Upper lobe of right lung (tissue), 1 donor: ENCODE measurements around the gene APBB2. TPM values are rescaled to one million over a fixed set of nuclear protein-coding genes. Genes with fewer than 3 reads are reported as not detected.

Experiments used
- ATAC-seq: fragments of 200-7000 bp; cut with Tn5 transposase; one replicate; pipeline ENCODE4 v1.9.1; 2020; ENCODE audit warnings: mild to moderate bottlenecking, moderate library complexity
- DNase-seq: peaks from one replicate; pipeline ENCODE4 v3.0.0-alpha.2; 2020
- H3K27ac ChIP-seq: fragments of 200-600 bp; one replicate; pipeline ENCODE4 v1.8.0; 2022
- H3K27me3 ChIP-seq: fragments of 200-600 bp; one replicate; pipeline ENCODE4 v1.8.0; 2022; ENCODE audit warnings: mild to moderate bottlenecking
- H3K36me3 ChIP-seq: fragments of 200-600 bp; one replicate; pipeline ENCODE4 v1.8.0; 2022
- H3K4me1 ChIP-seq: fragments of 200-600 bp; one replicate; pipeline ENCODE4 v1.8.0; 2022
- H3K4me3 ChIP-seq: fragments of 200-600 bp; one replicate; pipeline ENCODE4 v1.8.0; 2022; ENCODE audit warnings: mild to moderate bottlenecking
- H3K9me3 ChIP-seq: fragments of 200-600 bp; one replicate; pipeline ENCODE4 v1.8.0; 2022
- intact Hi-C: fragments of 100-400 bp; cut with DNase I; formaldehyde crosslinking; loops from one replicate; pipeline ENCODE4 v1.11.0; 2022
- total RNA-seq: library from RNA; stranded (reverse); fragmentation: NEBNext Ultra II Directional; extraction: Animal tissue kit (Norgen Biotek cat#: 25700); gene quantifications from one replicate; pipeline ENCODE4 v1.2.1, GENCODE V29; 2021
- TF ChIP-seq, protein P1 (sequence below): fragments of 200-600 bp; IDR thresholded peaks from one replicate; pipeline ENCODE4 v1.8.0; 2022; ENCODE audit warnings: antibody characterized with exemption
- donor health status: DM: no; HTN: yes; CAD: no; lungs with severe emphysema.

The APBB2 gene
- total RNA-seq, 1 donor from 2014 or later = 88.2 TPM

DNA sequence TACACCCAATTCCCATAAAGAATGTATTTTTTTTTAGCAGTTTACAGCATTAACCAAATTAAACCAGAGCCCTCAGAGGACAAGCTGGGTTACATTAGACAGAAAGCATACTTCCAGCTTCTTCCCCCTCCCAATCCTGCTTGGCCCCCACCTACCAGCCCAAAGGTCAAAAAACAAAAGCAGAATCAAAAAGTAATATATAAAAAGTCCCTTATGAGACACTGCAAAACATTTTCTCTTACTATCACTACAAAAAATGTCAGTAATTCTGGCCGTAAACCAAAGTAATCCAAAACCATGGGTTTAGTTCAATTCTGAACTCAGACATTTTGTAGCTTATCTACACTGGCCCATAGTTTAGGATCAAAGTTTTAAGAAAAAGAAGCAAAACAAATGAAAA lies 38.0 kb downstream of the APBB2 start:
- Histone ChIP-seq H3K9me3 (no peaks in the 10 kb centered on the region), H3K27me3 (no peaks in the 10 kb centered on the region), H3K4me3 (no peak overlapping the region), H3K27ac (no peak overlapping the region), H3K36me3 (no peaks in the 10 kb centered on the region), H3K4me1 (peaks cover 40% of the 10 kb centered on the region)
- TF ChIP-seq, protein P1, sequence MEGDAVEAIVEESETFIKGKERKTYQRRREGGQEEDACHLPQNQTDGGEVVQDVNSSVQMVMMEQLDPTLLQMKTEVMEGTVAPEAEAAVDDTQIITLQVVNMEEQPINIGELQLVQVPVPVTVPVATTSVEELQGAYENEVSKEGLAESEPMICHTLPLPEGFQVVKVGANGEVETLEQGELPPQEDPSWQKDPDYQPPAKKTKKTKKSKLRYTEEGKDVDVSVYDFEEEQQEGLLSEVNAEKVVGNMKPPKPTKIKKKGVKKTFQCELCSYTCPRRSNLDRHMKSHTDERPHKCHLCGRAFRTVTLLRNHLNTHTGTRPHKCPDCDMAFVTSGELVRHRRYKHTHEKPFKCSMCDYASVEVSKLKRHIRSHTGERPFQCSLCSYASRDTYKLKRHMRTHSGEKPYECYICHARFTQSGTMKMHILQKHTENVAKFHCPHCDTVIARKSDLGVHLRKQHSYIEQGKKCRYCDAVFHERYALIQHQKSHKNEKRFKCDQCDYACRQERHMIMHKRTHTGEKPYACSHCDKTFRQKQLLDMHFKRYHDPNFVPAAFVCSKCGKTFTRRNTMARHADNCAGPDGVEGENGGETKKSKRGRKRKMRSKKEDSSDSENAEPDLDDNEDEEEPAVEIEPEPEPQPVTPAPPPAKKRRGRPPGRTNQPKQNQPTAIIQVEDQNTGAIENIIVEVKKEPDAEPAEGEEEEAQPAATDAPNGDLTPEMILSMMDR = no peak
- DNase-seq (no peak), ATAC-seq (no peak)
- intact Hi-C loops = no loop called here

DNA sequence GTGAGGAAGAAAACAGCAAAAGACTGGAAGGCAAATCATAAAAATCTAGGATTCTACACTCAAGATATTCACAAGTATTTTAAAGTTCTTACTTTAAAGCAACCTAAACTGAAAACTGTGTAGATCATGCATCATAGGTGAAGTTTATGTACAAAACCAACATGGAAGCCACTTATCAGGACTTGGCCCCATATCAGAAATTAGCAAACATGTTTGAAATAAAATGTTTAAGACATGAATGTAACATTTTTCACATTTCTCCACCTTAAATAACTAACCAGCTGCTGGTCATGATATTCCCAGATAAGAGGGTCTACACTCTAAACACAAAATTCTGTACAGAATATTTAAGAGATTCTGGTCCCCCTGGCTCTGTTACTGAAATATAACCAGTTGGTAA lies 38.5 kb downstream of the APBB2 start:
- H3K4me1 ChIP-seq = peaks cover 40% of the 10 kb centered on the region
- intact Hi-C loops = no loop called here
- DNase-seq = no peak
- no peak overlapping the region for H3K27ac ChIP-seq
- no peaks in the 10 kb centered on the region for H3K9me3 ChIP-seq
- H3K27me3 ChIP-seq = no peaks in the 10 kb centered on the region
- no peaks in the 10 kb centered on the region for H3K36me3 ChIP-seq
- TF ChIP-seq, protein P1 = no peak
- no peak for ATAC-seq
- H3K4me3 ChIP-seq = no peak overlapping the region

DNA sequence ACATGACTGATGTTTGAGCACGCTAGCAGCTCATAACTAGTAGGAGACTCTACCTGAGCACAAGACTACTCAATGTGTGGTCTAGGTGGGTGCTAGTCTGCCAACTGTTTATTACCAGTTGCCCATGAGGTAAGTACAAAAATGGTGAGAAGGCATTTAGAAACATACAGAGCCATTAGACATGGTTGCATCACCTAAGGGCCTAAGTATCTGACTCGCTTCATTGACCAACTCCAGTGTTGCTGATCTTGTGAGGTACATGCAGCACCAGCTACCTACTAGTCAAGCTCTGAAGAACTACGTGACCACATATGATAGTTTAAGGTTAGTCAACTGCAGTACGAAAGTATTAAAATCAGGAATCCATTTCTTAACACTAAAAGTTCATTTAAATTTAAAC lies 39.9 kb downstream of the APBB2 start:
- H3K9me3 ChIP-seq = no peaks in the 10 kb centered on the region
- ATAC-seq (no peak), DNase-seq (no peak)
- no peaks in the 10 kb centered on the region for H3K36me3 ChIP-seq
- no peak overlapping the region for H3K27ac ChIP-seq
- peaks cover 38% of the 10 kb centered on the region for H3K4me1 ChIP-seq
- TF ChIP-seq, protein P1 = no peak
- H3K27me3 ChIP-seq = no peaks in the 10 kb centered on the region
- intact Hi-C loops = no loop called here
- no peak overlapping the region for H3K4me3 ChIP-seq

DNA sequence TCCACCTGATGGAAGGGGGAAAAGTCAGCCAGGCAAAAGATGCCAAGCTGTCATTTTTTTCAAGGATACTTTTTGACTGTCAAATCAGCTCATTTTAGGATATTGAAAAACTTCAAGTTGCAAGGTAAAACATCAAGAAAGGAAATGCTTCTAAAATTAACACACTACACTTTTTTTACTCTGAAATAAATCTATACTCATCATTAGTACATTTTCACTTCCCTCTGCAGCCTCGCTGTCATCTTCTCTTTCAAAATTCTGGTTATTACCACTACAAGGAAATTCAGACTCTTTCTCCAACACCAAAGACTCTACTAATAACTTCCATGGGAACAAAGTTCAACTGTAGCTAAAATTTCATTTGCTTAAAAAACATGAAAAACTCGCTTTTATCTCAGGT lies 41.6 kb downstream of the APBB2 start:
- Histone ChIP-seq H3K27me3 (no peaks in the 10 kb centered on the region), H3K9me3 (no peaks in the 10 kb centered on the region), H3K27ac (no peak overlapping the region), H3K4me3 (no peak overlapping the region), H3K36me3 (no peaks in the 10 kb centered on the region), H3K4me1 (peaks cover 25% of the 10 kb centered on the region)
- TF ChIP-seq, protein P1 = no peak
- no peak for ATAC-seq
- DNase-seq = no peak
- intact Hi-C loops = no loop called here

DNA sequence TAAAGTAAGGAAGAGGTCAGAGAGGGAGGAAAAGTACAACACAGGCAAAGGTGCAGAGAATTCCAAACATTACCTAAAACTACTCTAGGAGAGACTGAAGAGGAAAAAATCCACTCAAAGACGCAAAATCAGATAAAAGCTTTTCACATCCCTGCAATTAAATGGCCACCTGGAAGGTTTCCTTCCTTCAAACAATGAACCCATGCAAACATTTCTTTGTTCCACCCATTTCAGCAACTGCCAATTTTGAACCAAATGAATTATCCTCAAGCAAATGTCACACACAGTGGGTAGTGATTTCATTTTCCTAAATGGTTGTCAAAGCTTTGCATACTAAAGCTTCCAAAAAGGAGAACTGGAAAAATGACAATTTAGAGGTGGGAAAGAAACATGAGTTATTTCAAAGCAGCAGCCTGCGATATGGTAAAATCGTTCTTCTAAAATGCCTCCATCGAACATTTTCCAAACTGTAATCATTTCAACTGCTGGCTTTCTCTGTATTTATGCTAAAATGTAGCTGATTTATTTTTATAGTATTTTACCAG lies 45.0 kb downstream of the APBB2 start:
- Histone ChIP-seq H3K27ac (no peak overlapping the region), H3K4me3 (no peak overlapping the region), H3K9me3 (no peaks in the 10 kb centered on the region), H3K27me3 (no peaks in the 10 kb centered on the region), H3K4me1 (peaks cover 8% of the 10 kb centered on the region), H3K36me3 (no peaks in the 10 kb centered on the region)
- intact Hi-C loops = no loop called here
- DNase-seq (no peak), ATAC-seq (no peak)
- TF ChIP-seq, protein P1 = no peak

DNA sequence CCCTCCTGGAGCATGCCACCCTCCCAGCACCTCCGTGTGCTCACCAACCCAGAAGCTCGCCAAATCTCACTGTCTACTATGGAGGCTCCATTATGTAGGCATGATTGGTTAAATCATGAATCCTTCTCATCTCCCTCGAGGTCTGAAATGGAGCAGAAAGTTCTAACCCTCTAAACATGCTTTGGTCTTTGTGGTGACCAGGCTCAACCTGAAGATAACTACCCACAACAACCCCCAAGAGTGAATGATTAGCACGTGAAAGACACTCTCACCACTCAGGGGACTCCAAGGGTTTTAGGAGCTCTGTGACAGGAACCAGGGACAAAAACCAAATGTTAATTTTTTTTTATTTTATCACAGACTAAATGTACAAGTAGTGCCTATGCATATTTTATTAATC lies 47.2 kb downstream of the APBB2 start:
- TF ChIP-seq, protein P1 = no peak
- no peaks in the 10 kb centered on the region for H3K9me3 ChIP-seq
- ATAC-seq (no peak), DNase-seq (no peak)
- no peak overlapping the region for H3K4me3 ChIP-seq
- H3K27me3 ChIP-seq = no peaks in the 10 kb centered on the region
- H3K36me3 ChIP-seq = no peaks in the 10 kb centered on the region
- peaks cover 8% of the 10 kb centered on the region for H3K4me1 ChIP-seq
- intact Hi-C loops = no loop called here
- H3K27ac ChIP-seq = no peak overlapping the region
